Measurements from ENCODE around the gene HSD11B1L.
"Not testable (repeated sequence)": the region's sequence is repeated elsewhere in the genome, so short reads cannot be mapped to it uniquely, and the experiment has no call there.

Gene HSD11B1L

DNA sequence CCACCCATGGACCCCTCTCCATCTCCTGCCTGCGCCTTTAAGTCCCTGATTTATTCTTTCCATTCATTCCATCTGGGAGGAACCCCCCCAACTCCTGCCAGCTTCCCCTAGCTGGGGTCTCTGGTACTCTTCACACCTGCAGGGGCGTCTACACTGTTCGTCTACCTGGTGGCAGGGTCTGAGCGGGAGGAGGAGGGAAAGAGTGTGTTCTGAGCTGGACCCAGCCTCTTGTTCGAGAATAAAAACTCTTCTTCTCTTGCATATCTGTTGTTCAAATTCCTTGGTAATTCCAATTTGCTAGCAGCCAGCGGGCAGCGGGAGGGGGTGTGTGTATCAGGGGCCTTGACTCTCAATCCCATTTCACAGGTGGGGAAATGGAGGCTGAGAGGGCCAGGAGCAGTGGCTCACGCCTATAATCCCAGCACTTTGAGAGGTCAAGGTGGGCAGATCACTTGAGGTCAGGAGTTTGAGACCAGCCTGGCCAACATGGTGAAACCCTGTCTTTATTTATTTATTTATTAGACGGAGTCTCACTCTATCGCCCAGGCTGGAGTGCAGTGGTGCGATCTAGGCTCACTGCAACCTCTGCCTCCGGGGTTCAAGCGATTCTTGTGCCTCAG lies 7.5 kb downstream of the HSD11B1L start:
- DNase-seq, result not testable (repeated sequence)

GRCh38 chr19:5690125-5690954 lies 9.5 kb downstream of the HSD11B1L start, which contains the start of gene RPL36:
RPL36 (plus strand) TSS chr19:5690295; CDS start chr19:5690508, 213 bp downstream.
- DNase-seq, result peak; percentile 99

- peak; percentile 81 for DNase-seq
These were observed 10.4 kb downstream of the HSD11B1L start for GRCh38 chr19:5690955-5691821.

DNA sequence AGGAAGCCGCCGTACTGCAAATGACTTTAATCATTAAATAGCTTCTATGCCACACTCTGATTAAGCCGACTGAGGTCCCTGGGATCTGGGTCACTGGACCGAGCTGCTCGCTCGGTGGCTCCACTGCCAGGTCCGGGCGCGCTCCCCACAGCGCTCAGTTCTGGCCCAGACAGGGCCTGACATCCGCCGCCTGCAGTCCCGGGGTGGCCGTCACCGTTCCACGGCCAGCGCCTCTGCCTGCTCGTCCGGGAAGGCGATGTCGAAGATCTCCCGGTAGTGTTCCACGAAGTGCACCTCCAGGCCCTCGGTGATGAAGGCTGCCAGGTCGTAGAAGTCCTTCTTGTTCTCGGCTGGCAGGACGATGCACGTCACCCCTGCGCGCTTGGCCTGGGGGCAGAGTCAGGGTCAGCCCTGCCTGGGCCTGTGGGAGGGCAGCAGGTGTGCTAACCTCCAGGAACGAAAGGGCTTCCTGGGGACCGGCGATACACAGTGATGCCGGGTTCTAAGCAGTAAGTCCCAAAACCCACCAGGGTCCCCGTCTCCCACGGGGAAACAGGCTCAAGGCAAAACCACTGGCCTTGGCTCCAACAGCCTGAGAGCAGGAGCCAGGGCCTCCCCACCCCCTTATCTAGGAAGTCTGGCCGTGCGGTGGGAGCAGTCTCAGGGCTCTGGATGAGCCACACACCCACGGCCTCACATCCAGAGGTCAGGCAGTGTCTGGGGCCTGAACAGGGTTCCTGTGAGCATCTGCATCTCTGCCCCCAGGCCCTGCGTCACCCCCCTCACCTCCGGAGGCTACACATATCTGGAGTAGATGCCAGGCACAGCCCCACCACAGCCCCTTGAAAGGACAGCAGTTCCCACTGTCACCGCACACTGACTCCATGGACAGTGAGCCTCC lies 11.2 kb downstream of the HSD11B1L start:
- no peak for DNase-seq

DNA sequence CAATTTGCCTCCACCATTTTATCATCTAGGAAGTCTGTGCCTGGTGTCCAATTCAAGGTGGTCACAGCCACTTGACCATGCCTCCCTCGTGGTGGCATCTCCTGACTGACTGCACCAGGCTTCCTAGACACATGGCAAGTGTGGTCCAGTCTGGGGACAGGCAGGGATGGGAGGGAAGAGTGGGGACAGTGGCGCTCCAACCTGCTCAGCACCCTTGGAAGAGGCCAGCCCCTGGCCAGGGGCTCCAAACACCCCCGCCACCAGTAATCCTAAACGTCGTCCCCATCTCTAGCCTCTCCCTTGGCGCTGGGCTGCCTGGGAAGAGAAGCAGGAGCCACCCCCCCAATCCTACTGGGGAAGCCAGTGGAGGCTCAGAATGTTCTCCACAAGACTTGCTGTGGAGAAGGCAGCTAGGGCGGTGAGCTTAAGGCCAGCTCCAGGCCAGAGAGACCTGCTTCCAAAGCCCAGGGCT lies 11.9 kb downstream of the HSD11B1L start:
- no peak for DNase-seq

GRCh38 chr19:5693195-5694166 lies 12.7 kb downstream of the HSD11B1L start:
- peak; percentile 52 for DNase-seq

GRCh38 chr19:5694167-5694955 lies 13.5 kb downstream of the HSD11B1L start:
- no peak for DNase-seq

DNA sequence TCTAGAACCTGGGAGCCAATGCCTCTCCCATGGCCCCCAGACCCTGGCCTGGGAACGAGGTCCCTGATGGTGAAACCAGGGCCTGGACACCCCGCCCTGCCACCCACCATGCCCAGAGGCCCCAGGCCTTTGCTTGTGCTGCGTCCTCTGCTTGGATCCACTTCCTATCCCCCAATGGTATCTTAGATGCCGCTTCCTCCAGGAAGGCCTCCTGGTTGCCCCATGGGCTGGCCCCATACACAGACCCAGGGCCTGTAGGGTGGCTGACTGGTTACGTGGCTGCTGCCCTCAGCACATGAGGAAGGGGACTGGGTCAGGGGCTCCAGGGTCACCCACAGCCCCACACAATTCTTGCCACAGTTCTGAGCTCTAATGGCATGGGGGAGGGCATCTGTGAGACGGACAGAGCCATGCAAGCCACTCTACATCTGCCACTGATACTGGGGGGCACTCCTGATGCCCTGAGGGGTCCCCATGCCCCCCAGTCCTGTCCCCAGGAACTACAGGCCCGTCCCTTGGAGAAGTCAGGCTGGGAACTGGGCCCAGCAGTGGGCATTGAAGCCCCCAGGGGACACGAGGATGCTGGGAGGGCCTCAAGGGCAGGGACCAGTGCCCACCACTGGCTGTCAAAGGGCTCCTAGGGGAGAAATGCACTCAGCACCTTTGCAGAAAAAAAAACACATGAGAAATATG lies 14.3 kb downstream of the HSD11B1L start:
- DNase-seq, result no peak

GRCh38 chr19:5695649-5696195 lies 14.9 kb downstream of the HSD11B1L start:
- no peak for DNase-seq

GRCh38 chr19:5696196-5697021 lies 15.6 kb downstream of the HSD11B1L start:
- DNase-seq, result no peak

DNA sequence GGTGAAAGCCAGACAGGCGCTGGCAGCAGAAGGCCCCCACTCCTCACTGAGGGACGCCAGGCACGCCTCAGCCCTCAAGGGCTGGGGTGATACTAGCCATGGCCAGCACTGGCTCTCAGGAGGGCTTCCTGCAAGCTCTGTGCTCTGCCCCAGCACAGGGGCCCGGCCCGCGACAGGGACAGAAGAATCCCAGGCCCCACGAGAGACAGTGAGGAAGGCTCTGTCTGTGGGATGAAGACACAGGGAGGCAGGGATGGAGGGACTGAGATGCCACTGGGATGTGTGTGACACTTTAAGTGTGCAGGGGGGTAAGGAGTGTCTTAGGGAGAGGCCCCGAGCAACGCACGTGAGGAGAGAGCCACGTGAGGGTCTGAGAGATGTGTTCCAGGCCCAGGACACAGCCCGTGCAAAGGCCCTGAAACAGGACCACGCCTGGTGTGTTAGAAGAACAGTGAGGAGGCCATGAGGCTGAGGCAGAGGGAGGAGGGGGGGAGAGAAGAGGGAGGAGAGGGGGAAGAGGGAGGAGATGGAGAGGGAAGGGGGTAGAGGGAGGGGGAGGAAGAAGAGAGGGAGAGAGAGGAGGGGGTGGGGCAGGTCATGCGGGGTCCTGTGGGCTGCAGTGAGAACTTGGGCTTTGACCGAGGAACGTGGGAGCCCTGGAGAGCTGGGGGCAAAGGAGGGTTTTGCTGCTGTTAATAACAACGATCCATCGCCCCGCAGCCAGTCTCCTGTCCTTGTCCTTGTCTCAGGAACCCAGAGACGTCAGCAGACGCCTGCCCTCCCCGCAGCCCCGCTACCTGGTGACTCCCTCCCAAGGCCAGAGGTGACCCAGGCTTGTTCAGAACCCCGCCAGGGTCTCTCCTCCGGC lies 16.4 kb downstream of the HSD11B1L start:
- DNase-seq, result no peak

DNA sequence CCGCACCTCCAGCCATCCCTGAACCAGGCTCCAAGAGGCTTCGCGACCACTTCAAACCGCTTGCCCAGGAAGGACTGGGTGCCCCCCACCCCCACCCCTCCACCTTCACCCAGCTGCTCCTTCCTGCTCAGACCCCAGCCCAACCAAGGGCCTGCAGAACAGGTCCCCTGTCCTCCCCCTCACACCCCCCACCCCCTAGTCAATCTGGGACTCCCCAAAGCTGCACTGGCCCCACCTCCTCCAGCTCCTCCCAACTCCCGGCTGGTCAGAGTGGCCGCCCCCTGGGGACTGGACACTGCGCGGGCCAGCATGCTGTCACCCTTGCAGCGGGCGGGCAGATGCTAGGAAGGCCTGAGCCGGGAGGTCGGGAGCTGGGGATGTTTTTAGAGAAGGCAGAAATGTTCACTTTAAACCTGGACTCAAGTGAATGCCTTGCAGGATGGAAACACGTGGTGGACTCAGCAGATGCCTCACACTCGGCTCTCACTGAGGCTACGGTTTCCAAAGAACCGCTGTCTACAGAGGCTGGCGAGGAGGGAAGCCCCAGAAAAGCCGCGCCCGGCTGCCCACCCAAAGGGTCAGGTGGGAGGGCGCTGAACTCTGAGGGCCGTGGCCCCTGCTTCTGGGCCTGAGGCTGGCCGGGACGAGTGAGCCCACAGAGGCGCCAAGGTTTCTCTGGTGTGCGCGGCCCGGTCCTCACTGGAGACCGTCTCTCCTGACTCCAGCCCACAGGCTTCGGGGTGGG lies 17.2 kb downstream of the HSD11B1L start:
- no peak for DNase-seq

GRCh38 chr19:5698635-5699422 lies 18.0 kb downstream of the HSD11B1L start:
- DNase-seq, result peak; percentile 16

GRCh38 chr19:5700455-5701092 lies 19.7 kb downstream of the HSD11B1L start:
- DNase-seq, result no peak

- DNase-seq, result not testable (repeated sequence)
These were observed 21.2 kb downstream of the HSD11B1L start for GRCh38 chr19:5702053-5702410.

All from femur (tissue), 1 donor.